SIG-M5 treated with dmso at 0.1 percent for 504 hours (cell line): ENCODE measurements around the gene PCDHGB4.
A peak's percentile ranks its signal among the peaks of the same experiment; 100 is the strongest.
"Not testable (repeated sequence)": the region's sequence is repeated elsewhere in the genome, so short reads cannot be mapped to it uniquely, and the experiment has no call there.

ENCODE experiments used
- DNase-seq: peaks from one replicate; lab custom pipeline; 2025; ENCODE audit not compliant: unreplicated experiment; lab: John Stamatoyannopoulos, UW

The PCDHGB4 gene

GRCh38 chr5:141387557-141388311 lies at the start of gene PCDHGB4:
Gene PCDHGB4 (plus strand): TSS chr5:141387698. CDS start chr5:141387885, 187 bp downstream.
- DNase-seq, result not testable (repeated sequence)

- no peak for DNase-seq
Measured at GRCh38 chr5:141338538-141339306, 48.8 kb upstream of the PCDHGB4 start, which contains the start of gene PCDHGA2. Gene PCDHGA2 (plus strand): TSS chr5:141338760.

- not testable (repeated sequence) for DNase-seq
Measured at GRCh38 chr5:141340781-141341354, 46.6 kb upstream of the PCDHGB4 start.

GRCh38 chr5:141342773-141343172 lies 44.7 kb upstream of the PCDHGB4 start:
- DNase-seq, result no peak

- no peak for DNase-seq
Measured at GRCh38 chr5:141343242-141343952, 44.1 kb upstream of the PCDHGB4 start, which contains the start of gene PCDHGA3. Gene PCDHGA3 (plus strand): TSS chr5:141343829. CDS start chr5:141344034, 205 bp downstream.

GRCh38 chr5:141343953-141344463 lies 43.5 kb upstream of the PCDHGB4 start:
- DNase-seq, result no peak

- no peak for DNase-seq
Measured at GRCh38 chr5:141345327-141345726, 42.2 kb upstream of the PCDHGB4 start.

- DNase-seq, result not testable (repeated sequence)
Measured at GRCh38 chr5:141346017-141346416, 41.5 kb upstream of the PCDHGB4 start.

GRCh38 chr5:141349917-141350619 lies 37.4 kb upstream of the PCDHGB4 start, which contains the start of gene PCDHGB1:
Gene PCDHGB1 (plus strand): TSS chr5:141350099. CDS start chr5:141350261, 162 bp downstream.
- DNase-seq, result peak; percentile 45

- DNase-seq, result no peak
Measured at GRCh38 chr5:141351591-141351990, 35.9 kb upstream of the PCDHGB4 start.

- DNase-seq, result no peak
Measured at GRCh38 chr5:141354900-141355469, 32.5 kb upstream of the PCDHGB4 start, which contains the start of gene PCDHGA4. Gene PCDHGA4 (plus strand): TSS chr5:141355021. CDS start chr5:141355108, 87 bp downstream.

GRCh38 chr5:141355641-141356040 lies 31.9 kb upstream of the PCDHGB4 start:
- no peak for DNase-seq

- DNase-seq, result no peak
Measured at GRCh38 chr5:141356133-141356532, 31.4 kb upstream of the PCDHGB4 start.

GRCh38 chr5:141356950-141357349 lies 30.5 kb upstream of the PCDHGB4 start:
- no peak for DNase-seq

- peak; percentile 51 for DNase-seq
Measured at GRCh38 chr5:141359790-141360426, 27.6 kb upstream of the PCDHGB4 start, which contains the start of gene PCDHGB2. Gene PCDHGB2 (plus strand): TSS chr5:141359994. CDS start chr5:141360136, 142 bp downstream.

- no peak for DNase-seq
Measured at GRCh38 chr5:141360685-141361084, 26.8 kb upstream of the PCDHGB4 start.

GRCh38 chr5:141362719-141363118 lies 24.8 kb upstream of the PCDHGB4 start:
- no peak for DNase-seq

GRCh38 chr5:141363952-141364660 lies 23.4 kb upstream of the PCDHGB4 start, which contains the start of gene PCDHGA5:
Gene PCDHGA5 (plus strand): TSS chr5:141364162. CDS start chr5:141364331, 169 bp downstream.
- no peak for DNase-seq
